ENCODE results near the gene MED4.
A peak's percentile ranks its signal among the peaks of the same experiment; 100 is the strongest.
"Not testable (repeated sequence)": the region's sequence is repeated elsewhere in the genome, so short reads cannot be mapped to it uniquely, and the experiment has no call there.

Gene MED4

DNA sequence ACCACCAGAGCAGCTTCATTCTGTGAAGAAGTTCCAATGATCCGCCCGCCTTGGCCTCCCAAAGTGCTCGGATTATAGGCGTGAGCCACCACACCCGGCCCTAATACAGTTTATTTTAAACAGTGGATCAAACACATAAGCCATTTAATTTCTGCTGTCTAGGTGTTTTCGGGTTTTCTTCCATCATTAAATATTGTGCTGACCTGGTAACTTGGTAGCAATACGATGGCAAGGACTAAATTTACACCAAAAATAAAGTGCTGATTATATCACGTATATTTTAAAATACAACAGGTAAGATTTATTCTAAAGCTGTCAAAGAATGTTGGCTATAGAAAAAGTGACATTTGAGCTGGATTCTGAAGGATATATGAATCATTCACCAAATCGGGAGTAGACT is 1.3 kb downstream of the MED4 start:
- DNase-seq, result no peak

DNA sequence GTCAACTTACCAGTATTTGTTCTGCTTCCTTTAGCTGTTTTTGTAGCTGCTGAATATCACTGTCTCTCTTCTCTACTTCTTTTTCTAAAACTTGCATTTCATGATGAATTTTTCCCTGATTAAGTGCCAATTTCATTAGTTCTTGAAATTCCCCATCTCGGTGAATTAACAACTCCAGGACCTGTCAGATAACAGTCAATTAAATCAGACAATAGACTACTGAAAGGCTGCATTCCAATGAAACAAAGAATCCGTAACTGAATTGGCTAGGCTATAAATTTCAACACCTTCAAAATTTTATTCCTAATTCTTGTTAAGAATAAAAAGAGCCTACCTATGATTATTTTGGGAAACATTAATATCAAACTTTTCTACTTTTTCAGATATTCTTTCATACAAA is 8.6 kb downstream of the MED4 start:
- DNase-seq, result no peak

DNA sequence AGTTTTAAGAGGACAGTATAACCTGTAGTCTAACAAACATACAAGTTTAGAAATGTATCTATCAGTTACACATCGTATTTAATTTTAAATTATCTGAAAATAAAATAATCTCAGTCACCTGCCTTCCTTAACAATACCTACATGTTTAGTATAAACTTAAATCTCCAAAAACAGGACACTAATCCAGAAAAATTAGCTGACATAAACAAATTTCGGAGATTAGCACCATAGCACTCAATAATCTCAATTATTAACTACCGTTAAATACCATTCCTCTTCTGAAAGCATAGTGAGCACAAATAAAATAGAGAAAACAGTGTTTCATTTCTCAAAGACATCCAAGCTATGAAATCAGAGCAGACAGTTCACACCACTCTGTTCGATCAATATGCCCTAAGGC is 13.2 kb downstream of the MED4 start:
- DNase-seq, result no peak

DNA sequence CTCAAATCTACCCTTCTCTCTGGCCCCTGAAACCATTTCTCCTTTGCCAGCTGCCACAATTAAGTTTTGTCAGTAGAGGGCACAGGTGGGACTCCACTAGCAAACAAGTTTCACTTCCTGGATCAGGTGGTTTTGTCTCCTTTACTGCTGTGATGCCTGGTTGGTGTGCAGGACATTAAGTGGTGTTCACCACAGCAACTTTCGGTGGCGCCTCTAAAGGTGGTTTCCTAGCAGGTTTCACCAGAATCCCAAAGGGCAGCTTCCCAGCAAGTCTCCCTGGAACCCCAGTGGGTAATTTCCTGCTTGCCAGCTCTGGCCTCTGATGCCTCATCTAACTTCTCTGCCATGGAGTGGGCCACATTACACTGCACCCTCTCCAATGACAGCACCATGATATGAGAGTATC is 16.6 kb downstream of the MED4 start:
- peak; percentile 54 for DNase-seq

DNA sequence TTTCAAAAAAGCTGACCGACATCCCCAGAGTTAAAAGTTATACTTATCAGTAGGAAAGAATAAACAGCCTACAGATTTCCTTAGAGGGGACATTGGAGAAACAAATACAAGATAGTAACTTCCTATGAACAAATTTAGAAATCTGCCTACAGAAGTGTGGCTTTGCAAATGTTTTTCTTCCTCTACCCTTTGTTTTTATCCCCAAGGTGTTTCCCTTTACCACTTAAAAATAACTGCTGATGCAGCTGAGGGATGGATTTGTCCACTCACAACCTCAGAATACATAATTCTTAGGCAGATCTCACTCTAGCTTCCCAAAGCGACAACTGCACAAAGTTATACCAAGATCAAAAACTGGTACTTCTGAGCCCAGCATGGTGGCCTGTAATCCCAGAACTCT is 20.9 kb downstream of the MED4 start:
- no peak for DNase-seq

DNA sequence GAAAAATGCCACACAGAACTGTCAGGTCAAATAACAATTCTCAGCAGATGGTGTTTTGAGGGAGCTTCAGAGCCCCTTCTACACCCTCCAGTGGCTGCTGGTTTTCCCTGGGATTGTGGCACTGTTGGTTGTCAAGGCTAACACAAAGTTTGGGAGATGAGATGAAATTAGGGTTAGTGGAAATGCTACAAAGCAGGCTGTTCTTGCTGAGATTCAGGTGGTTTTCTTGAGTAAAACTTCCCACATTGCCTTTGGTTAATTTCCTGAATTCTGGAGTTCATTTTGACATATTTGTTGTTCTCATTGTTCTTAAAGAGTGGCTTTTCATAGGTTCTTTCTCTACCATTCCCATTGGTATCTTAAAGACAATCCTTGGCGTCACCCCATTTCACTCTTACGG is 22.1 kb downstream of the MED4 start:
- no peak for DNase-seq

DNA sequence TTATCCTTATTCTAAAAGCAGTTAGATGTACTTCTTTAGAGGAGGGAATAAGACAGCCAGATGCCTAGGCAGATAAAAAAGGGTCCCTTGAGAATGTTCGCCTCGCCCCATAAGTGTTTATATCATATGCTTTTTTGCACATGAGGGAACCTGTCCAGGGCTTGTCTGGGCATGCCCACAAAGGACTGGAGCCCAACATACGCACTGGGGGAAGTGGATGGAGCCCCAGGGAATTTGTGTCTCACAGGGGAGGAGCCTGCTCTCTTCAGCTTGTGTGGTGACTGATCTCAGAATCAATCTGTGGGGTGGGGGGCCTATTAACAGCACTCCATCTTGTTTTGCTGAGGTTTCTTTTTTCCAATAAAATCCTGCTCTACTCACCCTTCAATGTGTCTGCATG is 22.6 kb downstream of the MED4 start:
- no peak for DNase-seq

DNA sequence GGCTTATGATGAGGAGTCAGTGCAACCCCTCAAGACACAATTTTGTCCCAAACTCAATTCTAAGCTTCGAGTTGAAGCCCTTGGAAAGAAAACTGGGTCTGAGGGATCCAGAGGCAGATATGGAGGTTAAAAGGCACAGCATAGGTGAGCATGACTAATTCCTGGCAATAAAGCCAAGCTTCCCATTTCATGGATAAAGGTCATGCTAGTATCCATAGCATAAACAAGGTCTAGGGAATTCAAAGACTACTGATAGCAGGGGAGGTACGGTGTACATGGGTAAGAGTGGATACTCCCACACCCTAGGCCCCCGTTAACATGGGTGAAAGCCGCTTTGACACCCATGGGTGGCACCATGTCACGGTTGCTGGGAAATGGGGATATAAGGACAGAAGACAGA is 24.0 kb downstream of the MED4 start:
- DNase-seq, result no peak

DNA sequence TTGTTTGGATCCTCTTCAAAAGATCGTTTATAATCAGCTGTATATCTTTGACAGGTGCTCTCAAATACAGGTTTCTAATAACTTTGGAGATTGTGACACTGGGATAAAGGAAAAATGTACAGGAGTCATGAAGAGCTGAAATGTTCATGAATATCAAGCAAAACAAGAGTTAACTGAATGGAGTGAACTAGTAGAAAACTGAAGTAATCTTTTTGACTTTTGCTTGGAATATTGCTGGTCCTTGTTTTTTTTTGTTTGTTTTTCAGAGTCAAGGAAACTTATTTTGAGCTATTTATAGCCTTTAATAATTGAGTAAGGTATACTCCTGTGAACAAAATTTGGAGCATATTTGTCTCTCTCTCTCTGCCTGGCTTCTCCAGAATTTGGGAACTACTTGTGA is 25.3 kb downstream of the MED4 start:
- DNase-seq, result no peak

DNA sequence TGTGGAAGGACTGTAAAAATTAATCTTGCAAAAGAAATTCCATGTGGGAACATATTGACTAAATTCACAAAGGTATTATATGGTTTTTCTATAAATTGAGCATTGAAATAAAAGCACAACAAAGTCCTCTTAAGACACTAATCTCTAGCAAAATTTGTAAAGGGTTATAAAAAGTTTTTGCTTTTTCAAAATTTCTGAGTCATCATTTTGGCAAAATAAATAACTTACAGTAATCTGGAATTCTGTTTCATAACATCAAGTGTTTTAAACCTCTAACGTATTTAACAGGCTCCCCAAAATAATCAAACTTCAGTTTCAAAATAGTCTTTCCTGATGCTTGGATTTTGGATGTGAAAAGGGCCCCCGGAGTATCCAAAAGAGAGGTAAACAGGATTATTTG is 26.0 kb downstream of the MED4 start:
- DNase-seq, result no peak

DNA sequence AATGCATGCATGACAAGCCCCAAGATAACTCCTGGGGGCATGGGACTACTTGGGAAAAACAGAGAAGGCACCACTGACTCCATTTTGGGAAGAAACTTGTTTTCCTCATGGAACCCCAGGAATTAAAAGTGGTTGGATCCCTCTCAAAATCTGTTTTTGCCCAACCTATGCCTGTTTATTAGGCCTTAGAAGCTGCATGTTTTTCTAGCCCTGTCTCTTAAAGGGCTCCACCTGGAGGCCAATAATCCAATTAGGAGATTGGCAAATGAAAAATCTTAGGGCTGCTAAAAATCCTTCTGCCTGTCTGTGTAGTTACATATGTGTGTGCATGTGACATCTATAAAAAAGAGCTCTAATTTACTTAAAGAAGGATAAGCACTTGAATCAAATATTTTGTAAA is 26.9 kb downstream of the MED4 start:
- DNase-seq, result no peak

DNA sequence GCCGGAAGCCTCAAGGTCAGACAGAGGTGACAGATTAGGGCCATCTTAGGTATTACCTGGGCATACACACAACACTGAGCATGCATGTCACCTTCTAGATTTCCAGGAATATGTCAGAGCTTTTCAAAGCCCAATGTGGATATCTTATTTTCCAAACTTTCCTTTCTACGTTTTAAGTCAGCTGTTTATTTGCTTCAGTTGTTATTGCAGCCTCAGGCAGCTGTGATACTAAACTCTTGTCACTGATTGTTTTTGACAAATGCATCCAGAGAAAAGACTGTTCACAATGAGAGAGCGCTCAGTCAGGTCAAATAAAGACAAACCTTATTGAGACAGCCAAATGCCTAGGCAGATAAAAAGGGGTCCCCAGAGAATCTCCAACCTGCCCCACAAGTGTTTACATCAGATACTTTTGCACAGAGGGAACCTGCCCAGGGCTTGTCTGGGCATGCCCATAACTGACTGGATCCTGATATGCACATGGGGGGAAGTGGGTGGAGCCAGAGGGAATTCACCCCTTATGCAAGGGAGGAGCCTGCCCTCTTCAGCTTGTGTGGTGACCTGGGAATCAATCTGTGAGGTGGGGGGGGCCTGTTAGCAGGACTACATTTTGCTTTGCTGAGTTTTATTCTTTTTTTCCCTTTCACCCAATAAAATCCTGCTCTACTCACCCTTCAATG is 28.5 kb downstream of the MED4 start:
- peak; percentile 26 for DNase-seq

DNA sequence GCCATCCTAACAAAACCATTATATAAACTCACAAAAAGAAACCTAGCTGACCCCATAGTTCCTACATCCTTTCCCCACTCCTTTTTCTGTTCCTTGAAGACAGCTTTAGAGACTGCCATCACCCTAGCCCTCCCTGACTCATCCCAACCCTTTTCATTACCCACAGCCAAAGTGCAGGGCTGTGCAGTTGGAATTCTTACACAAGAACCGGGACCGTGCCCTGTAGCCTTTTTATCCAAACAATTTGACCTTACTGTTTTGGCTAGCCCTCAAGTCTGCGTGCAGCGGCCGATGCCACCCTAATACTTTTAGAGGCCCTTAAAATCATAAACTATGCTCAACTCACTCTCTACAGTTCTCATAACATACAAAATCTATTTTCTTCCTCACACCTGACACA is 35.0 kb downstream of the MED4 start:
- DNase-seq, result not testable (repeated sequence)

DNA sequence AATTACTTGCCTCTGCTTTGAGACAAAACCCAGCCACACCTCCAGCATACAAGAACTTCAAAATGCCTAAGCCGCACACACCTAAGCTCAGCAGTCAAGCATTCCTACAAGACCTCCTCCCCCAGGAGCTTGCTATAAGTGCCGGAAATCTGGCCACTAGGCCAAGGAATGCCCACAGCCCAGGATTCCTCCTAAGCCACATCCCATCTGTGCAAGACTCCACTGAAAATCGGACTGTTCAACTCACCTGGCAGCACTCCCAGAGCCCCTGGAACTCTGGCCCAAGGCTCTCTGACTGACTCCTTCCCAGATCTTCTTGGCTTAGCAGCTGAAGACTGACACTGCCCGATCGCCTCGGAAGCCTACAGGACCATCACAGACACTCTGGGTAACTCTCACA is 36.4 kb downstream of the MED4 start:
- not testable (repeated sequence) for DNase-seq

DNA sequence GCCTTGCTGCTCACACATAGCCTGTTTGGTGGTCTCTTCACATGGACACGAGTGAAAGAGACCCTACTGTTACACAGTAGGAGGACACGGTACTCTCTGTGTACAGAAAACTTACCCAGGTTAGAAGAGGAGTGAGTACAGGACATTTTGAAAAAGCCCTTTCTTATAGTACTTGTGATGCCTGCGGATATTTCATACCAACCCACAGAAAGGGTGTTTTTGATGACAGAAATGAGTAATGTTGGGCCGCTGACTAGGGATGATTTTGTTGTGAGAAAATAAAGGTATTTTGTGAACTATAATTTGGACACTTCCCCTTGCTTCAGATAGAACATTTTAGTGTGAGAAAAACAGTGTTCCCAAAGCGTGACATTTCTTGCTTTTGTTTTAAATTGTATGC is 39.2 kb downstream of the MED4 start:
- no peak for DNase-seq

DNA sequence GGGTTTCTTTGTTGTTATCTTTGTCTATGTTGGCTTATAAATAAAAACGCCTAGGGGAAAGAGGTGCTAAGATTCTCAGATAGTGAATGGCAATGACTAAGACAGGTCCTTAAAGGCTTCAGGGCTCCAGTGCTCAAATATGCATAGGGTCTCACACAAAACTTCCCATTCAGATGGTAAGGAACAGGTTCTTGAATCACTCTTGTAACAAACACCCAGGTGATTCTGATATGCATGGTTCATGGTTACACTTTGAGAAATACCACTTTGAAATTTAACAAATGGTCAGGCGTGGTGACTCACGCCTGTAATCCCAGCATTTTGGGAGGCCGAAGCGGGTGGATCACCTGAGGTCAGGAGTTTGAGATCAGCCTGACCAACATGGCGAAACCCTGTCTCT is 40.3 kb downstream of the MED4 start:
- DNase-seq, result no peak

DNA sequence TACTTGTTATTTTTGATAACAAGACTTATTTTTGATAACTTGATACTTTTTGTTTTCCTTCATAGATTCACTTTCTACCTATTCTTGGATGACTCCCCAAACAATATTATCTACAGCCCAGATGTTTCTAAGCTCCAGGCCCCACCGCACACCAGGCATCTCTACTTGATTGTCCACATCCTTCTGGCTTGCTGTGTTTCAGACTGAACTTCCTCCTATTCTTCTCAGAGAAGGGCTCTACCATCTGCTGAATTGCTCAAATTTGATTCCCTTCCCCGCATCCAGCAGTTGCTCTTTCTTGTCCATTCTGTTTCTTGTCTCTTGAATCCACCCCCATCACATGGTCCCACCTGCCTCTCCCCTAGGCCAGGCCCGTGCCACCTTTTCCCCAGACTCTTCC is 44.4 kb downstream of the MED4 start:
- no peak for DNase-seq

DNA sequence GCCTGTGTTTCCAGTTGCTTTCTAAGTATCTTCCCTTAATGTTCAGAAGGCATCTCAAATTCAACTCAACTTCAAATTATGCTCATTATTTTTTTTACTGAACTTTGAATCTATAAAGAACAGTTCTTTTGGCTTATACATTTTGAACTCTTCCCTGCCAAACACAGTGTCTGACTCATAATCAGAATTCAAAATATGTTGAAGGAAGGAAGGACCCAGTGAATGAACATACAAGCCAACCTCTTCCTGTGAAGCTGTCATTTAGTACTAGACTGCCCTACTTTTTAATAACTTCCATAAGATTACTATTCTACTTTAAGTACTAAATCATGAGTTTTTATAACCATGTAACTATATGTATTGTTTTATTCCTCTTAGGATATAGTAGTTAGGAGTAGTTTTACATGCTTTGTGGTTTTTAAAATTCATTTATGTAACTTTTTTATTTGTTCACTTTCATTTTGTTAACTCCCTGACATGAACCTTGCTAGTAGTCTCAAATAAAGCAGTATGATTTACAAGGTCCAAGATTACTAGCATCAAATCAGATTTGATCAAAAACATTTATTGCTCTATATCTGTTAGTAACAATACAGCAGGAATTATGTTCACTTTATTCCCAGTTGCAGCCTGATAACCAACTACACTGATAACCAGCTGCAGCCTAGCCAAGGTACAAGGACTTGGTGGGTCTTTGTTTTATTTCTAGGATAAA is 51.0 kb downstream of the MED4 start:
- DNase-seq, result peak; percentile 62

DNA sequence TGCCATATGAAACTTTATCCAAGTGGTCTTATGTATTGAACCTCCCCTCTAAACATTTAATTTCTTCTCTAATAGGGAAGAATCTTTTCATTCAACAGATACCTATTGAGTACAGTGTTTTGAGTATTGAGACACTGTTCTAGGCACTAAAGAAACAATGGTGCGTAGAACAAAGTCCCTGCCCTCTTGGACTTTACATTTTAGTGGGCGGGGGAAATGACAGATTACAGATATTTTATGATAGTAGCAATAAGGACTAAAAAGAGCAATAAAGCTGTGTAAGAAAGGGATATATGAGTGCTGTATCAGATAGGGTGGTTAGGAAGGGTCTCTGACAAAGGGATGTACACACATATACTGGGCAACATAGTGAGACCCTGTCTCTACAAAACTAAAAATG is 52.0 kb downstream of the MED4 start:
- no peak for DNase-seq

DNA sequence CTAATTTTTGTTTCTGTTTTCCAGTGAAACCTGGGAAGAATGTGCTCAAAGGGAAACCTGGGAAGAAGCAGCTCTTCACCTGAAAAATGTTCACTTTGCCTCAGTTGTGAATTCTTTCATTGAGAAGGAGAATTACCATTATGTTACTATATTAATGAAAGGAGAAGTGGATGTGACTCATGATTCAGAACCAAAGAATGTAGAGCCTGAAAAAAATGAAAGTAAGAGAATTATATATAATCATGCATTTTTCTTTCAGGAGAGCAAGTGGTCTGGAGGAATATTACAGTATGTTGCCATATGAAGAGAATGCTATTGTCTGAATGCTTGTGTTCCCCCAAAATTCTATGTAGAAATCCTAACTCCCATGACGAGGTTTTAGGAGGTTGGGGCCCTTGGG is 54.0 kb downstream of the MED4 start:
- no peak for DNase-seq

DNA sequence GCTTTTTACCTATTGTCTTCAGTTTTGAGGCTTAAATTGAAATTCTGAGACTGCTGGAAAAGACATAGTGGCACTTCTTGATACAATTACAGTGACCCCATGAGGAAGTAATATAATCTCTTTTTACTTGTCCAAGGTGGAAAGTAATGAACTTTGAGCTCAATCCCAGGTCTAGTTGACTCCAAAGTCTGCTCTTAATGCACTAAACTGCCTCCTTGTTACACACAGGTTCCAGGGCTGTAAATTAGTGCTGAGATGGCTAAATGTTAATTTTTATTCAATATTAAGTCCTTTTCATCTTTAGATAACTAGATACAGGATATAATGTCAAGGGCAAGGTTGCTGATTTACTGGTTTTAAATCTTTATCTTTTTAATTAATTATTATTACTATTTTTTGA is 54.9 kb downstream of the MED4 start:
- no peak for DNase-seq

DNA sequence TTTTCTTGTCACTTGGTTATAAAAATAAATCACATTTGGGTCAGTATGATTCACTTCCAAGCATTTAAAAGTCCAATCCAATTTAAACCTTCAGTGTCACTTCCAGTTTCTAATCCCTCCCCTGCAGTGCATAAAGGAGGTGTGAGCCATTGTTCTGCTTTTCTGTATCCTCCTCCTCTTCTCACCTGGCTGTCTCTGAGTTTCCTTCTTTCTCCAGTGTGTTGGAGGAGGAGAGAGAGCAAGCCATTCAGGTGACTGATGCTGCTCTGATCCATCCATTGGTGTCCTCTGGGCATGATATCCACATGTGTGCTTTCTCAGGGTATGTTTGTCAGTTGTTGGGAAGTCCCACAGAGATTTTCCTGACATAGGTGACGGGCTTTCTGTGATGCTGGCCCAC is 56.1 kb downstream of the MED4 start:
- no peak for DNase-seq

DNA sequence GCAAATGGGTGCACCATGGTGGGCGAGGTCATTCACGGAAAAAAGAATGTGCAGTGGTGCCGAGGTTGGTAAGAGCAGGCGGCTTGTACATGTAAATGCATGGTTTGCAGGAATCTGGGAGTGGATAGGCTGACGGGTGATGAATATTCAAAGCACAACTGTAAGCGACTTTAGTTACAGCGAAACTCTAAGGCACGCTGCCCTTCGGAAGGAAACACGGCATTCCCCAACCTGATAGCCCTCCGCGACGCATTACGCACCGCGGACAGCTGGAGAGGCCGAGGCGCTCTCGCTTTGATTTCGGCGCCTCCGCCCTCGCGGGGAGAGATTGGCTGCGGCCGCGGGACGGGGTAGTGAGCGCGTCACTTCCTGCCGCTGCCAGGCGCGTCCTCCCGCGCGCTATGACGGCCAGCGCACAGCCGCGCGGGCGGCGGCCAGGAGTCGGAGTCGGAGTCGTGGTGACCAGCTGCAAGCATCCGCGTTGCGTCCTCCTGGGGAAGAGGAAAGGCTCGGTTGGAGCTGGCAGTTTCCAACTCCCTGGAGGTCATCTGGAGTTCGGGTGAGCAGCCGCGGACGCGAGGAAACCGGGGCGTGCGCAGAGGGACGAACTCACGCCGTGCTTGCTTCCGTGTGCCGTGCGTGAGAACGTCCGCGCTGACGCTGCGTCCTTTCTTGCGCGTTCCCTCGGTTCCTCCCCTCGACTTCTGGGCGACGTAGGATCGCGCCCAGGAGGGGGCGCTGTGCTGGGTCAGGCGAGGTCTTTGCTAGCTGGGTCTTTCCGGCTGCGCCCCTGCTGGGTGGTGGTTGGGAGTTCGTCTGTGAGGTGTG is 57.3 kb downstream of the MED4 start, which contains the start of gene NUDT15:
NUDT15 (plus strand) TSS at position 381 of the 828 bp plus-strand sequence; CDS start at position 402, 21 bp downstream.
- DNase-seq, result peak; percentile 97

DNA sequence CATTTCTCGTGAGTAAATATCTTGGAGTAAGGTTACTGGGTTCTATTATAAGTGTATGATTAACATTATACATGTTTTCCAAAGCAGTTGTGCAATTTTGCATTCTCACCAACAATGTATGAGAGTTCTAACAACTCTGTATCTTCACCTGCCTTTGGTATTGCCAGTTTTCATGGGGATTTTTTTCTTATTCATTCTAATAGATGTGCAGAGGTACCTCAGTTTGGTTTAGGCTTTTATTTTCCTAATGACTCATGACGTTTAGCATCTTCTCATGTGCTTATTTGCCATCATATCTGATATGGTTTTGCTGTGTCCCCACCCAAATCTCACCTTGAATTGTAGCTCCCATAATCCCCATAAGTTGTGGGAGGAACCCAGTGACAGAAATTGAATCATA is 65.0 kb downstream of the MED4 start:
- DNase-seq, result no peak
